Measurements from ENCODE around the gene TMEM44.

TMEM44 gene

GRCh38 chr3:194633349-194634004, at the start of gene TMEM44:
Gene TMEM44 (minus strand): TSS chr3:194633419. CDS start chr3:194633215, 204 bp downstream.
- Histone ChIP-seq H3K4me3 (peak within 1 kb of the TSS; percentile 49), H3K4me1 (no peaks in the 10 kb centered on the region), H3K27me3 (ENCODE audit: low read depth) (no peaks in the 10 kb centered on the region), H3K36me3 (replicated peaks) (no peaks in the 10 kb centered on the region), H3K9me3 (no peaks in the 10 kb centered on the region)
- peak; percentile 67 to 87 for DNase-seq (ENCODE audit: low spot score in 2 of 2)
- in situ Hi-C loops (cut with MboI; ENCODE audit: low sequenced_read_pairs), result no loop called here

GRCh38 chr3:194682694-194683310, 49.6 kb upstream of the TMEM44 start:
- H3K4me1 ChIP-seq, result peaks cover 19% of the 10 kb centered on the region
- in situ Hi-C loops (cut with MboI; ENCODE audit: low sequenced_read_pairs), result no loop called here
- H3K4me3 ChIP-seq, result no peak overlapping the region
- H3K36me3 ChIP-seq (replicated peaks), result no peaks in the 10 kb centered on the region
- no peaks in the 10 kb centered on the region for H3K9me3 ChIP-seq
- peak; percentile 79 to 80 for DNase-seq (ENCODE audit: low spot score in 2 of 2)
- no peaks in the 10 kb centered on the region for H3K27me3 ChIP-seq (ENCODE audit: low read depth)

GRCh38 chr3:194682189-194682693, 49.0 kb upstream of the TMEM44 start:
- H3K4me1 ChIP-seq, result peaks cover 15% of the 10 kb centered on the region
- in situ Hi-C loops (cut with MboI; ENCODE audit: low sequenced_read_pairs), result no loop called here
- no peaks in the 10 kb centered on the region for H3K36me3 ChIP-seq (replicated peaks)
- H3K27me3 ChIP-seq (ENCODE audit: low read depth), result no peaks in the 10 kb centered on the region
- H3K4me3 ChIP-seq, result no peak overlapping the region
- no peak for DNase-seq (ENCODE audit: low spot score in 2 of 2)
- no peaks in the 10 kb centered on the region for H3K9me3 ChIP-seq

- H3K9me3 ChIP-seq, result no peaks in the 10 kb centered on the region
- H3K4me1 ChIP-seq, result peaks cover 3% of the 10 kb centered on the region
- no peak overlapping the region for H3K4me3 ChIP-seq
- DNase-seq (ENCODE audit: low spot score in 2 of 2), result no peak
- H3K27me3 ChIP-seq (ENCODE audit: low read depth), result peaks cover 3% of the 10 kb centered on the region; the same call in 1 of the 2 replicates
- H3K36me3 ChIP-seq (replicated peaks), result no peaks in the 10 kb centered on the region
- in situ Hi-C loops (cut with MboI; ENCODE audit: low sequenced_read_pairs), result no loop called here
Observed at GRCh38 chr3:194680888-194681615, 47.8 kb upstream of the TMEM44 start.

GRCh38 chr3:194676471-194676870, 43.3 kb upstream of the TMEM44 start:
- no peak overlapping the region for H3K4me3 ChIP-seq
- in situ Hi-C loops (cut with MboI; ENCODE audit: low sequenced_read_pairs), result loop anchor here (5.0 to 10.0 kb wide), 2 partner anchors 591 to 848 kb away; no protein-coding TSS in a partner anchor
- no peaks in the 10 kb centered on the region for H3K4me1 ChIP-seq
- no peaks in the 10 kb centered on the region for H3K9me3 ChIP-seq
- DNase-seq (ENCODE audit: low spot score in 2 of 2), result no peak
- peaks cover 6% of the 10 kb centered on the region; the same call in 1 of the 2 replicates for H3K27me3 ChIP-seq (ENCODE audit: low read depth)
- no peaks in the 10 kb centered on the region for H3K36me3 ChIP-seq (replicated peaks)

- Histone ChIP-seq H3K36me3 (replicated peaks) (no peaks in the 10 kb centered on the region), H3K4me3 (no peak overlapping the region), H3K9me3 (no peaks in the 10 kb centered on the region), H3K4me1 (peaks cover 6% of the 10 kb centered on the region), H3K27me3 (ENCODE audit: low read depth) (peaks cover 6% of the 10 kb centered on the region; the same call in 1 of the 2 replicates)
- DNase-seq (ENCODE audit: low spot score in 2 of 2), result no peak
- in situ Hi-C loops (cut with MboI; ENCODE audit: low sequenced_read_pairs), result loop anchor here (5.0 to 10.0 kb wide), 2 partner anchors 592 to 849 kb away; no protein-coding TSS in a partner anchor
Observed at GRCh38 chr3:194675680-194676079, 42.5 kb upstream of the TMEM44 start.

- H3K9me3 ChIP-seq, result no peaks in the 10 kb centered on the region
- peaks cover 6% of the 10 kb centered on the region; the same call in 1 of the 2 replicates for H3K27me3 ChIP-seq (ENCODE audit: low read depth)
- H3K36me3 ChIP-seq (replicated peaks), result peaks cover under 1% of the 10 kb centered on the region; the same call in 1 of the 2 replicates
- H3K4me3 ChIP-seq, result no peak overlapping the region
- in situ Hi-C loops (cut with MboI; ENCODE audit: low sequenced_read_pairs), result loop anchor here (5.0 to 10.0 kb wide), 2 partner anchors 592 to 850 kb away; no protein-coding TSS in a partner anchor
- DNase-seq (ENCODE audit: low spot score in 2 of 2), result no peak
- H3K4me1 ChIP-seq, result peaks cover 11% of the 10 kb centered on the region
Observed at GRCh38 chr3:194675081-194675640, 41.9 kb upstream of the TMEM44 start.

- in situ Hi-C loops (cut with MboI; ENCODE audit: low sequenced_read_pairs), result loop anchor here (10.0 kb wide), 1 partner anchor 851 kb away; no protein-coding TSS in a partner anchor
- no peak for DNase-seq (ENCODE audit: low spot score in 2 of 2)
- Histone ChIP-seq H3K36me3 (replicated peaks) (peaks cover 12% of the 10 kb centered on the region), H3K9me3 (no peaks in the 10 kb centered on the region), H3K4me3 (no peak overlapping the region), H3K4me1 (peaks cover 19% of the 10 kb centered on the region), H3K27me3 (ENCODE audit: low read depth) (peaks cover 6% of the 10 kb centered on the region; the same call in 1 of the 2 replicates)
Observed at GRCh38 chr3:194673761-194674160, 40.5 kb upstream of the TMEM44 start.

- Histone ChIP-seq H3K4me3 (peak overlapping the region; percentile 67), H3K27me3 (ENCODE audit: low read depth) (peaks cover 6% of the 10 kb centered on the region; the same call in 1 of the 2 replicates), H3K36me3 (replicated peaks) (peaks cover 20% of the 10 kb centered on the region), H3K4me1 (peaks cover 20% of the 10 kb centered on the region), H3K9me3 (no peaks in the 10 kb centered on the region)
- in situ Hi-C loops (cut with MboI; ENCODE audit: low sequenced_read_pairs), result loop anchor here (10.0 kb wide), 1 partner anchor 852 kb away; no protein-coding TSS in a partner anchor
- DNase-seq (ENCODE audit: low spot score in 2 of 2), result no peak
Observed at GRCh38 chr3:194672876-194673275, 39.7 kb upstream of the TMEM44 start.

GRCh38 chr3:194671900-194672808, 38.9 kb upstream of the TMEM44 start, which contains the start of gene LSG1:
Gene LSG1 (minus strand): TSS chr3:194672191. CDS start chr3:194672162, 29 bp downstream.
- H3K4me1 ChIP-seq, result peaks cover 20% of the 10 kb centered on the region
- peaks cover 6% of the 10 kb centered on the region; the same call in 1 of the 2 replicates for H3K27me3 ChIP-seq (ENCODE audit: low read depth)
- H3K36me3 ChIP-seq (replicated peaks), result peaks cover 20% of the 10 kb centered on the region
- H3K4me3 ChIP-seq, result peak within 1 kb of the TSS; percentile 67
- no peaks in the 10 kb centered on the region for H3K9me3 ChIP-seq
- in situ Hi-C loops (cut with MboI; ENCODE audit: low sequenced_read_pairs), result loop anchor here (10.0 kb wide), 1 partner anchor 853 kb away; no protein-coding TSS in a partner anchor
- peak; percentile 92 to 93 for DNase-seq (ENCODE audit: low spot score in 2 of 2)

- peaks cover 6% of the 10 kb centered on the region; the same call in 1 of the 2 replicates for H3K27me3 ChIP-seq (ENCODE audit: low read depth)
- peak overlapping the region; percentile 67 for H3K4me3 ChIP-seq
- in situ Hi-C loops (cut with MboI; ENCODE audit: low sequenced_read_pairs), result loop anchor here (10.0 kb wide), 1 partner anchor 853 kb away; no protein-coding TSS in a partner anchor
- peaks cover 20% of the 10 kb centered on the region for H3K4me1 ChIP-seq
- DNase-seq (ENCODE audit: low spot score in 2 of 2), result peak; percentile 20 to 34
- peaks cover 21% of the 10 kb centered on the region for H3K36me3 ChIP-seq (replicated peaks)
- no peaks in the 10 kb centered on the region for H3K9me3 ChIP-seq
Observed at GRCh38 chr3:194671511-194671899, 38.3 kb upstream of the TMEM44 start.

GRCh38 chr3:194667363-194667762, 34.1 kb upstream of the TMEM44 start:
- Histone ChIP-seq H3K4me3 (no peak overlapping the region), H3K36me3 (replicated peaks) (peaks cover 42% of the 10 kb centered on the region), H3K9me3 (no peaks in the 10 kb centered on the region), H3K27me3 (ENCODE audit: low read depth) (no peaks in the 10 kb centered on the region), H3K4me1 (peaks cover 20% of the 10 kb centered on the region)
- DNase-seq (ENCODE audit: low spot score in 2 of 2), result no peak
- in situ Hi-C loops (cut with MboI; ENCODE audit: low sequenced_read_pairs), result no loop called here
